PC-9 (cell line): ENCODE results near the gene GALR1. TPM values are rescaled to one million over a fixed set of nuclear protein-coding genes. Genes with fewer than 3 reads are reported as not detected.

ENCODE experiments used
- BruUV-seq: library from RNA; stranded (reverse); fragments of 400-500 nt; replicated peaks from 2 replicates; lab custom pipeline; 2021; lab: Mats Ljungman, UMichigan
- CTCF ChIA-PET: fragments of 300-600 bp; sonication (Branson Sonifier 250); formaldehyde crosslinking; loops from one replicate; lab custom pipeline; 2022; ENCODE audit warnings: antibody characterized with exemption; lab: Charles Lee
- POLR2A ChIA-PET: fragments of 300-600 bp; sonication (Branson Sonifier 250); formaldehyde crosslinking; loops from one replicate; lab custom pipeline; 2022; ENCODE audit warnings: antibody characterized with exemption; ENCODE audit not compliant: unreplicated experiment; lab: Charles Lee
- DNase-seq, 2 experiments: peaks; one replicate each; pipeline versions ENCODE4 v3.0.0 to v3.0.0-alpha.2; 2015 to 2022; ENCODE audit warnings: mixed read lengths in 1 of 2
- H2AFZ ChIP-seq: fragments of 200-600 bp; sonication (generic); 2 replicates; pipeline ENCODE4 v1.8.1; 2017; ENCODE audit warnings: antibody characterized with exemption
- H3F3A ChIP-seq: fragments of 200-600 bp; sonication (generic); 2 replicates; pipeline ENCODE4 v1.8.1; 2017; ENCODE audit warnings: antibody characterized with exemption, mild to moderate bottlenecking, low read depth; ENCODE audit not compliant: insufficient read depth
- H3K27ac ChIP-seq: fragments of 200-600 bp; sonication (generic); 2 replicates; pipeline ENCODE4 v1.6.1; 2016; ENCODE audit warnings: mixed run types
- H3K27me3 ChIP-seq: fragments of 200-600 bp; sonication (generic); 2 replicates; pipeline ENCODE4 v1.6.1; 2016; ENCODE audit warnings: low read depth, mixed run types; ENCODE audit not compliant: insufficient read depth
- H3K36me3 ChIP-seq: fragments of 200-600 bp; sonication (generic); 2 replicates; pipeline ENCODE4 v1.6.1; 2016; ENCODE audit warnings: low read depth, mixed run types
- H3K4me1 ChIP-seq: fragments of 200-600 bp; sonication (generic); replicated peaks from 2 replicates; pipeline ENCODE4 v1.6.1; 2016; ENCODE audit warnings: mixed run types; ENCODE audit not compliant: insufficient read depth
- H3K4me2 ChIP-seq: fragments of 200-600 bp; sonication (generic); 2 replicates; pipeline ENCODE4 v1.6.1; 2017; ENCODE audit warnings: mixed run types
- H3K4me3 ChIP-seq: fragments of 200-600 bp; sonication (generic); 2 replicates; pipeline ENCODE4 v1.6.1; 2016; ENCODE audit warnings: mixed run types
- H3K79me2 ChIP-seq: fragments of 200-600 bp; sonication (generic); 2 replicates; pipeline ENCODE4 v1.6.1; 2017; ENCODE audit warnings: low read depth, mixed run types
- H3K9me2 ChIP-seq: fragments of 200-600 bp; sonication (generic); 2 replicates; pipeline ENCODE4 v1.8.1; 2017; ENCODE audit warnings: mild to moderate bottlenecking; ENCODE audit not compliant: insufficient read depth
- H3K9me3 ChIP-seq: fragments of 200-600 bp; sonication (generic); 2 replicates; pipeline ENCODE4 v1.8.1; 2016; ENCODE audit warnings: low read depth; ENCODE audit not compliant: insufficient read depth
- H4K20me1 ChIP-seq: fragments of 200-600 bp; sonication (generic); 2 replicates; pipeline ENCODE4 v1.8.1; 2017; ENCODE audit not compliant: insufficient read depth
- CTCF ChIP-seq: fragments of 200-600 bp; sonication (generic); conservative IDR thresholded peaks from 2 replicates; pipeline ENCODE4 v1.6.1; 2017; ENCODE audit warnings: mixed run types, antibody characterized with exemption, mild to moderate bottlenecking, moderate library complexity
- EZH2 ChIP-seq: fragments of 200-600 bp; sonication (generic); IDR thresholded peaks from 2 replicates; pipeline ENCODE4 v1.8.0; 2017; ENCODE audit warnings: antibody characterized with exemption, low read depth
- intact Hi-C: fragments of 100-400 bp; cut with micrococcal nuclease; formaldehyde crosslinking; loops from one replicate; pipeline ENCODE4 v1.10.0; 2022; ENCODE audit not compliant: unreplicated experiment
- total RNA-seq: library from RNA; stranded (reverse); gene quantifications from 2 replicates; pipeline ENCODE4 v1.2.3, GENCODE V29; 2021

The GALR1 gene
- total RNA-seq, 1 experiment from 2014 or later: not detected

DNA sequence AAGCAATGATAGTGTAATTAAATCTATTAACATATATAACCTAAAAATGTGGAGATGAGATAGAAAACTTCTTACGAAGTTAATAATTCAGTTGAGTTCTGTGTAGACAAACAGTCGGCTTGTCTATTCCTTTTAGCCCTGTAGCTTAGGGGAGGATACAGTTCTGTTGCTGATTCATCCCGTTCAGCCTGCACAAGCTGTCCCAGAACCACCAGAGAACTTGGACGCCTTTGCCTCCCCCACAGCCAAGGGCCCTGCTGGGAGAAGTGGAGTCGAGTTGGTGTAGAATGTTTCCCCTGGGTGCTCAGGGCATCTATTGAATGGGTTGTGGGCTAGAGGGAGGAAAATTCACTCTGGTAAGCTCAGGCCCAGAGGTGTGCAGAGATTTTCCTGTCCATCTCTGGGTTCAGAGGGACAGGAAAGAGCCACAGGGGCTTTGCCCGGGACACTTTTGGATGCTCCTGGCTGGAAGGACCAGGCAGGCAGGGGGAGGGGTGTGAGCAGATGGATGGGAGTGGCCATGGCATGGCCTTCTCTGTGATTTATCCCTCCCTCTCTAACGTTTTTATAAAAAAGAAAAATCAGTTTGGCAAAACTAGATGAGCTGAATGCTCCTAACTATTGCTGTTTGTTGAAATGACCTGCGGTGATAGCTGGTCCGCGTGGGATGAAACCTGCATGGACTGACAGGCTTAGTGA lies 42.8 kb upstream of the GALR1 start:
- no peak overlapping the region for H2AFZ ChIP-seq
- BruUV-seq: no TSS peak
- no peak overlapping the region for H3K4me2 ChIP-seq
- H3K4me3 ChIP-seq: no peak overlapping the region
- TF ChIP-seq EZH2 (no peak), CTCF (no peak)
- DNase-seq: no peak
- CTCF ChIA-PET: no interaction called here
- no peaks in the 10 kb centered on the region for H3K27me3 ChIP-seq
- no peaks in the 10 kb centered on the region for H3F3A ChIP-seq
- no peak overlapping the region for H3K27ac ChIP-seq
- 0 out of 2 replicates have a peak, but pooled peaks cover 6% of the 10 kb centered on the region for H3K4me1 ChIP-seq
- no peaks in the 10 kb centered on the region for H4K20me1 ChIP-seq
- intact Hi-C loops: no loop called here
- no peaks in the 10 kb centered on the region for H3K9me3 ChIP-seq
- no peaks in the 10 kb centered on the region for H3K79me2 ChIP-seq
- POLR2A ChIA-PET: no interaction called here
- no peaks in the 10 kb centered on the region for H3K36me3 ChIP-seq
- H3K9me2 ChIP-seq: no peaks in the 10 kb centered on the region

DNA sequence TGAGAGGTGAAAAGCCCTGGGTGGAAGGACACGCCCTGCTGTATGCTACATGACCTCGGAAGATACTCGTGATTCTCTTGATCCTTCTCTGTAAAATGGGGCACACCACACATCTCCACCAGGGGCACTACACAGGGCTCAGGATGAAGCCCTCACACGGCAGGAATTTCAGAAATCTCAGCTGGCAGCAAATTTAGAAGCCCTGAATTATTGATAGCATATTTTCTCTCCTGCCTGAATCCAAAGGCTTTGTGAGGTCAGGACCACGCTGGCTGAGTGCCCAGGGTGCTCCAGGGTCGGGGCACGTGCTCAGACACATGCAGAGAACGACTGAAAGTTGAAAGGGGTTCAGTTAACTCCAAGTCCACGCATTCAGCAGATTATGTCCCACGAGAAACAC lies 42.1 kb upstream of the GALR1 start:
- peak; percentile 46 for TF ChIP-seq CTCF
- no peak for TF ChIP-seq EZH2

DNA sequence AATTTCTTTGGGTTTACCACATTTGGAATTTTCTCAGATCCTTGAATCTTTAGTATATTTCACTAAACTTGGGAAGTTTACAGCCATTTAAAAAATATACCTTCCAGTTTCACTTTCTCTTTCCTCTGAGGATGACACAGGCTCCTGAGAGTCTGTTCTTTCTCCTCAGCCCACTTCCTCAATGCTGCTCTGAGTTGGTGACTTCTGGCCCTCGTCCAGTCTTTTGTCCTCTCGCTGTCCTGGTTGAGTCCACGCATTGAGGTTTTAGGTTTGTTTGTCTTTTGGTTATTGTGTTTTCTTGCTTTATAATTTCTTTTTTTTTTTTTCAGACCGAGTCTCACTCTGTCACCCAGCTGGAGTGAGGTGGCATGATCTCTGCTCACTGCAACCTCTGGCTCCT lies 40.7 kb upstream of the GALR1 start:
- peak; percentile 23 to 51 for DNase-seq
- Histone ChIP-seq H3K4me2 (peak overlapping the region; percentile 59), H3K4me1 (0 out of 2 replicates have a peak, but pooled peaks cover 6% of the 10 kb centered on the region), H3K4me3 (no peak overlapping the region), H3K27me3 (no peaks in the 10 kb centered on the region), H2AFZ (no peak overlapping the region), H3K9me3 (no peaks in the 10 kb centered on the region), H3K27ac (no peak overlapping the region), H3K79me2 (no peaks in the 10 kb centered on the region), H4K20me1 (no peaks in the 10 kb centered on the region), H3K36me3 (no peaks in the 10 kb centered on the region), H3K9me2 (no peaks in the 10 kb centered on the region), H3F3A (no peaks in the 10 kb centered on the region)
- BruUV-seq: no TSS peak
- ChIA-PET CTCF (interaction anchor here (0.7 kb wide), 2 partner anchors 12 to 105 kb away, joined by 5 to 8 read pairs; no protein-coding TSS in a partner anchor), POLR2A (no interaction called here)
- intact Hi-C loops: loop anchor here (1.0 kb wide), 1 partner anchor 75 kb away; no protein-coding TSS in a partner anchor
- TF ChIP-seq EZH2: no peak
- no peak for TF ChIP-seq CTCF

More for the DNA sequence above, 42.1 kb upstream of the GALR1 start:
- no peak overlapping the region for H2AFZ ChIP-seq
- no peak overlapping the region for H3K27ac ChIP-seq
- no peaks in the 10 kb centered on the region for H3K27me3 ChIP-seq
- ChIA-PET POLR2A (no interaction called here), CTCF (no interaction called here)
- 0 out of 2 replicates have a peak, but pooled peaks cover 6% of the 10 kb centered on the region for H3K4me1 ChIP-seq
- no peaks in the 10 kb centered on the region for H3K9me3 ChIP-seq
- H3F3A ChIP-seq: no peaks in the 10 kb centered on the region
- no peaks in the 10 kb centered on the region for H3K79me2 ChIP-seq
- H4K20me1 ChIP-seq: no peaks in the 10 kb centered on the region
- BruUV-seq: no TSS peak
- intact Hi-C loops: no loop called here
- no peaks in the 10 kb centered on the region for H3K9me2 ChIP-seq
- H3K4me2 ChIP-seq: no peak overlapping the region
- no peak for DNase-seq
- no peaks in the 10 kb centered on the region for H3K36me3 ChIP-seq
- H3K4me3 ChIP-seq: no peak overlapping the region
